COR-L47 (cell line): ENCODE results near the gene GRID2.

Experiments used
- DNase-seq: peaks from one replicate; lab custom pipeline; 2025; lab: John Stamatoyannopoulos, UW

Gene GRID2

DNA sequence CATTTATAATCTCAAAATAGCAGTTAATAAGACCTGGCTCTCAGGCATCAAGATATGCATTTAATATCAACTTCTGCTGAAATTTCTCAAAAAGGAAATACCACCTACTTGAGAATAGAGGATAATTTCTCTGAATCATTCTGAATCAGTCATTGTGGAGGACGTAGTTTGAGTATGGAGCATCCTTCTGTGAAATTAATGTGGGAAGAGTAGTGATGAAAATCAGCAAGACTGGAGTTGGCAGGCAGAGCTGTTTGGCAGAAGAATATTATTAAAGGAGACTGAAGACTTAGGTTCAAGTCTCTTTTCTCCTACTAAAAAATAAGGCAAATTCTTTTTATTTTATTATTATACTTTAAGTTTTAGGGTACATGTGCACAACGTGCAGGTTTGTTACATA, 1199.2 kb downstream of the GRID2 start:
- no peak for DNase-seq

DNA sequence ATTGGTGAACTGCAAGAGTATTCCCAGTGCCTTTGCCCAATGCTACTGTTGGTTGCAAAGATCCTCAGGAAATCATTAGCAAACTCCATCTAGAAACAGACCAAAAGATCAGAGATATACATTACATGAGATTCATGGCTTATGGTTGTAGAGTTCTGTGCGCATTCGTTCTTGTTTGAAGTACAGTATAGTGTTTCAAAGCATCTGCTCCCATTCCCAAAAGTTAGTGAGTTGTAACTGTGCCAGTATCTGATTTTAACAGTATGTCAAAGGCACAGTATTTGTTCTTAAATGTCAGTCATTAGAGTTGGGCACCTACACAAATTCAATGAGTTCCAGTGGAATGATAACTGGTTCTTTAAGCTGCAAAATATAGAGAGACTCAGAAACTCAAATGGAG, 1210.1 kb downstream of the GRID2 start:
- DNase-seq, result no peak

- DNase-seq, result no peak
Measured at GRCh38 chr4:93515208-93515607, 1211.4 kb downstream of the GRID2 start.

GRCh38 chr4:93529692-93530372, 1226.1 kb downstream of the GRID2 start:
- DNase-seq, result no peak

DNA sequence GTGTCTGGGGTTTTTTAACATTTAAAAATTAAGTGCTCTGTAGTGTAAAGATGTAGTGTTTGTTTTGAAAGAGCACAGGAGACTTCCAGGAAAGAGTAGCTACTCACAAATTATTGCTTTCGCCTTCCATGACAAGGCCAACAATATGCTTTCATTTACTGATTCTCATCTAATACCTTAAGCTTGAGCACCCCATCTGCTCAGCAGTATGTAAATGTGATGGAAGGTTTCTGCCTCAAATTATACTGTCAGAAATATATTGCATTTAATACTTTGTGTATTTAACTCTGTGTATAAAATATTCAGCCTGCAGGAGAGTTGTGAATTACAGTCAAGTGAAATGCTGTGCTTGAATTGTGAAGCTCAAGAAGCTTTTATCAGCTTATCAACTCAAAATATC, 1228.5 kb downstream of the GRID2 start:
- no peak for DNase-seq

DNA sequence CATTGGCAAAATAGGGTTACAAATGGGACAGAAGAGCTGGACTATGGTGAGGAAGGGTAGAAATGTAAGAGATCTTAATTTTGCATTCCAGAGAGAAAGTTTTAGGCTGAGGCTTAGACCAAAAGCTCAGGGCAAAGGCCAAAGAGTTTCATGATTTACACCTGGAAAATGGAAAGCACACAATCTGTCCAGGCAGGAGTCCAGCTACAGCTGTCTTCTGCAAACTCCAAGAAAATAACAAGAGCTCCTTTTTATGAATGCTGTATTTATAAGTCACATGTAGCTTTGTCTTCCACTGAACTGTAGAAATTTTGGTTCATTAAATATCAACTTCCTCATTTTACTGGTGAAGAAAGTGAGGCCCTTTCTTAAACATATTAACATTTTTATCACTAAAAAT, 1236.8 kb downstream of the GRID2 start:
- DNase-seq, result no peak

GRCh38 chr4:93561842-93562241, 1258.1 kb downstream of the GRID2 start:
- no peak for DNase-seq

DNA sequence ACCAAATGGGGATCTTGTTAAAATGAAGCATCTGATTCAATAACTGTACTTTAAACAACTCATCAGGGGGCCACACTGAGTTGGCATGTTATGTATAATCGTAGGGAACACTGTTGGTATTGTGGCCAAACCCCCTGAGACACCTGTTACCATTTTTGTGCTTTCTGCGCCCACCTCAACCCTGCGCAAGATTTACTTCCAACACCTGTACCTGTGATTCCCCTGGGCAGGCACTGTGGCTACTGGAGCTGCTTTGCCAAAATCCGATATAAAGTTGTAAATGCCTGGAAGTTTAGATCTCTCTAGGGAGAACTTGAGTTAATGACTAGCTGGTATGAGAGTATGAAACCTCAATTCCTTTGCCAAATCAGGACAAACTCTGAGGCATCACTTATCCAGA, 1265.0 kb downstream of the GRID2 start:
- DNase-seq, result no peak

GRCh38 chr4:93573285-93573684, 1269.5 kb downstream of the GRID2 start:
- DNase-seq, result no peak

DNA sequence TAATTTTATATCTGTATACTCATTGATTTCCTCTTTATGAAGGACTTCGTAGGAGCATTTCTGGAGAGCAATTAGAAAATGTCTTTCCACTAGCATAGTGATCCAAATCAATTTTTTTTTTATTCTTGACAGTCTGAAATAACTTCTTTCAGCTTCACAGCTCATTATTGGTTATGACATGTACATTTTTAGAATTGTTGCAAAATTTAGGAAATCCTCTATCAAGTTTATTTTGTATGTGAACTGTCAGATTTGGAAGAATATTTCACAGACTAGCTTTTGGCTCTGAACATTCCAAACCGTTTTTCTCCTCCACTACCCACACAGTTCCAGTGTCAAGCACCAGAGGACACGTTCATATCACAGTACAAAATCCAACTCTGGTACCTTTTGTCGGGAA, 1275.2 kb downstream of the GRID2 start:
- no peak for DNase-seq

- DNase-seq, result no peak
Measured at GRCh38 chr4:93605163-93605562, 1301.4 kb downstream of the GRID2 start.

GRCh38 chr4:93617606-93618005, 1313.8 kb downstream of the GRID2 start:
- no peak for DNase-seq

DNA sequence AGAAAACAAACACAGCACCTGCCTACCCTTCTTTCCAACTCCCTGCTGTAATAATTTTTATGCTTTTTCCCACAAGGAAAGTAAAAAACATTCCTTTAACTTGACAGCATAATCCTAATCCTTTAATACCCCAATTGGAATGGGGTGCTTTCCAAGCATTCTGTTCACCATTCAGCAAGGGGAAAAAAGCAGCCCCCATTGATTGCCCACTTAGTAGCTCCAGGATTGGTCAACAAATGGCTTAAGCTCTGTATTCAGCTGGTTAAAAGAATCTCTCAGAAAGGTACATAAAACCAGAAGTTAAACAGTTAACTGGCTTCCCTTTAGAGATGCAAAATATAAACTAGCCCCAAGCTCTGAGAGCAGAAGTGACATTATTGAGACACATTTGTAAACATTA, 1330.0 kb downstream of the GRID2 start:
- no peak for DNase-seq

GRCh38 chr4:93635943-93636342, 1332.2 kb downstream of the GRID2 start:
- no peak for DNase-seq

DNA sequence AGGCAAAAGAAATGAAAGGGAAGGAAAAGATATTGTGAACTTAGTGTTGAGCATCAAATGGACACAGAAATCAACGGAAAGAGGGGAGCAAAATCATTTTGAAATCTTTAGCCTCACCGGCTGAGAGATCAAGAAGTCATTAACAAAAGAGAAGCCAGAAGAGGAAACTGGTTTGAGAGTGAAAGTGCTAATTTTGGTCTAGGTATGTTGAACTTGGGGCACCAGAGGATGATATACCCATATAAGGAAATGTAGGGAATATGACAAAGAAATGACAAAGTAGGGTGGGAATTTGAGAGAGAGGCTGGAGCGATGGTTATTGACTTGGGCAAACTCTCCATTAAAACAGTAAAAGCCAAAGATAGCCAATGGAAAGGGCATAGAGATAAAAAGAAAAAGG, 1341.4 kb downstream of the GRID2 start:
- no peak for DNase-seq

GRCh38 chr4:93646233-93646930, 1342.6 kb downstream of the GRID2 start:
- peak; percentile 39 for DNase-seq

GRCh38 chr4:93648258-93648657, 1344.5 kb downstream of the GRID2 start:
- DNase-seq, result no peak

GRCh38 chr4:93649828-93650227, 1346.1 kb downstream of the GRID2 start:
- DNase-seq, result no peak

- DNase-seq, result no peak
Measured at GRCh38 chr4:93654211-93654610, 1350.4 kb downstream of the GRID2 start.

- no peak for DNase-seq
Measured at GRCh38 chr4:93657527-93657926, 1353.8 kb downstream of the GRID2 start.

- DNase-seq, result no peak
Measured at GRCh38 chr4:93658443-93658842, 1354.7 kb downstream of the GRID2 start.

- no peak for DNase-seq
Measured at GRCh38 chr4:93659629-93660028, 1355.9 kb downstream of the GRID2 start.

DNA sequence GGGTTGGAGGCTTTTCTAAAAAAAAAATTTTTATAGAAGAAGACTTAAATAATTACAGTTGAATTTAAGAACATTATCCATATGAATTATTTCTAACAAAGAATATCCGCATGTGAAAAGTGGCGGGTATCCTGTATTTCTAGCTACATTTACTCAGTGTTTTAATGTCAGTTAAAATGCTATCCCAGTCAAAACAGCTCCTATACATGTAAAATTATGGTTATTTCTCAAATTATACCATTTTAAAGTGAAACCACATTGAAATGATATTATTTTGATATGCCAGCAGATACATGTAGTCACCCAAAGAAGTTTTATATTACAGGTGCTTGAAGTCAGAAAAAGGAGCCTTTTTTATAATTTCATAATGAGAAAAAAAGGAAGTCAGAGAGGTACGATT, 1356.3 kb downstream of the GRID2 start:
- DNase-seq, result no peak

- DNase-seq, result no peak
Measured at GRCh38 chr4:93670434-93670833, 1366.7 kb downstream of the GRID2 start.
